HG03469 (cell line): ENCODE data around the gene IL4.

Source experiments
- ATAC-seq: cut with Tn5 transposase; IDR thresholded peaks from one replicate; pipeline ENCODE4 v1.9.1; 2021; ENCODE audit warnings: mild to moderate bottlenecking, moderate library complexity, moderate number of reproducible peaks; ENCODE audit not compliant: unreplicated experiment

IL4 gene

DNA sequence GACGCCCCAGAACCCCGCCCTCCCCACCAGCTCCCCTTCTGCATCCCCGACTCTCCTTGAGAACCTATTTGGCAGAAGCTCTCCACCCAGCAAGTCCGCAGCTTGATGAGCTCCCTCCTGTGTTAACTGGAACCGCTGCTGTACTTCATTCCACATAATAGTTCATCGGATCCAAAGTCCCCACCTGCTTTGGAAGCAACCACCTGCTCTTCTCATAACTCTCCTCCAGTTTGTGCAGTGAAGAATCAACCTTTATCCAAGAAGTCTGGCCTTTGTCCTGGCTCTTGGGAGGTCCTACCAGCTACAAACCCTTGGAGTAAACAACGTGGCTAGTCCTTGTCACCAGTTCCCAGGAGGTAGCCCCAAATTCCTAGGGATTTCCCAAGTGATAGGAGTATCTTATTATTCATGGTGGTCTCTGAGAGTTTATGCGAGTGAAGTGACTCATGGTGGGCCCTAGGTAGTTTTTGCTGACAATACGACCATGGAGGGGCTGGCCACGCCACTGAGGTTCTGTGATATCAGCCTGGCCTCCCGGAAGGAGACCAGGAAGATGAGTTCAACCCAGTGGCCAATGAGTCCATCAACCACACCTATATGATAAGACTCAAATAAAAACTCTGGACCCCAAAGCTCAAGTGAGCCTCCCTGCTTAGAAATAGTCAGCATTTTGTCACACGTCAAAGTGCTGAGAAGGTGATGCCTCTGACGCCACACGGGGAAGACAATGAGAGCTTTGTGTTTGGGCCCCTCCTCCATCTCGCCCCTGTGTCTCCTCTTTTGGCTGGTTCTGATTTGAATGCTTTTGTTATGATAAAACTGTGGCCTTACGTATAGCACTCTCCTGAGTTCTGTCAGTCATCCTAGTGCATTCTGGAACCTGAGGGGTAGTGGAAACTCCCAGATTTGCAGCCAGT lies 3.6 kb upstream of the IL4 start:
- no peak for ATAC-seq

DNA sequence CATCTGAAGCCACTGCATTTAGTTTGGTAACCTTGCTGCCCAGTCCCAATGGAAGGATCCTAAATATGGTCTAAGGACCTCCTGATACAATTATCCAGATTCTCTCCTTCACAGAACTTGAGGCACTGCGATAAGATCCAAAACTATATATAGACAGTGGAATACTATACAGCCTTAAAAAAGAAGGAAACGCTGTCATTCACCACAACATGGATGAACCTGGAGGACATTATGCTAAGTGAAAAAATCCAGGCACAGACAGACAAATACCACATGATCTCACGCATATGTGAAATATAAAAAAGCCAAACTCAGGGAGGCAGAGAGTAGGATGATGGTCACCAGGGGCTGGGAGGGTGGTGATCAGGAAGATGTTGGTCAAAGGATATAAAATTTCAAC lies 2.8 kb upstream of the IL4 start:
- ATAC-seq, result no peak

DNA sequence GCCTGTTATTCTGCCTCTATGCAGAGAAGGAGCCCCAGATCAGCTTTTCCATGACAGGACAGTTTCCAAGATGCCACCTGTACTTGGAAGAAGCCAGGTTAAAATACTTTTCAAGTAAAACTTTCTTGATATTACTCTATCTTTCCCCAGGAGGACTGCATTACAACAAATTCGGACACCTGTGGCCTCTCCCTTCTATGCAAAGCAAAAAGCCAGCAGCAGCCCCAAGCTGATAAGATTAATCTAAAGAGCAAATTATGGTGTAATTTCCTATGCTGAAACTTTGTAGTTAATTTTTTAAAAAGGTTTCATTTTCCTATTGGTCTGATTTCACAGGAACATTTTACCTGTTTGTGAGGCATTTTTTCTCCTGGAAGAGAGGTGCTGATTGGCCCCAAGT lies 301 bp upstream of the IL4 start:
- no peak for ATAC-seq

DNA sequence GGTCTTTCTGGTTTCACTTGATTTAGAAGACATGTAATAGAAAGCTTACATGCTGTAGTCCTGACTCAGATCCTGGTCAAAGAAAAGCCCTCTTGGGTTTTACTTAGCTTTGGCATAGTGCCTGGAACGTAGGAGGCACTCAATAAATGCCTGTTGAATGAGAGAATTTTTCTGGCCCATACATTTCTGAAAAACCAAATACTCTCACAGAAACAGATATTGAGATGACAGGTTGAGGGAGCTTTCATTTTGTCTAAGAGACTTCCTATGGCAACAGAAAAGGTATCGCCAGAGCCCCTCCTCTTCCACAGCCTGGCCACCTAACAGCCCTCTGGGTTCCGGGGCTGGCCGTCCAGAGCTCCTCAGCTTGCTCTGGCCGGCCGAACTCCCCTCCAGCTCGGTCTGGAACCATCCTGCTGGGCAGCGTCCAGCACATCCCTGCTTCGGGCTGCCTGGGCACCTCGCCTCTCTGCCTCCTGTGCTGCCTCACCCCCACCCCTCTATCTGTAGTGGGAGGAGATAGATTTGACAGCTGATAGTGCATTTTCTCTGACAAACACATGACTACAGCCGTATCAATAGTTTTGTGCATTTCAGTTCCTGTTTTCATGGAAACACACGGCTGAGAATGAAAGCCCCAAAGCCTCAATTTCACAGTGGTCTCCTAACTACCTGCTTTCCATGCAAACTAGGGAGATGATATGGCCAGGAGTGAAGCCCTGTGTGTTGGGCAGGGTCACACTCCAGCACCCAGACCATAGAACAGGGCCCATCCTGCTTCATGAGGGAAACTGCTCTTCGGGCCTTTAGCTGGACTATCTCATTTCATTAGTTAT lies 1.1 kb downstream of the IL4 start:
- ATAC-seq, result peak; percentile 81

DNA sequence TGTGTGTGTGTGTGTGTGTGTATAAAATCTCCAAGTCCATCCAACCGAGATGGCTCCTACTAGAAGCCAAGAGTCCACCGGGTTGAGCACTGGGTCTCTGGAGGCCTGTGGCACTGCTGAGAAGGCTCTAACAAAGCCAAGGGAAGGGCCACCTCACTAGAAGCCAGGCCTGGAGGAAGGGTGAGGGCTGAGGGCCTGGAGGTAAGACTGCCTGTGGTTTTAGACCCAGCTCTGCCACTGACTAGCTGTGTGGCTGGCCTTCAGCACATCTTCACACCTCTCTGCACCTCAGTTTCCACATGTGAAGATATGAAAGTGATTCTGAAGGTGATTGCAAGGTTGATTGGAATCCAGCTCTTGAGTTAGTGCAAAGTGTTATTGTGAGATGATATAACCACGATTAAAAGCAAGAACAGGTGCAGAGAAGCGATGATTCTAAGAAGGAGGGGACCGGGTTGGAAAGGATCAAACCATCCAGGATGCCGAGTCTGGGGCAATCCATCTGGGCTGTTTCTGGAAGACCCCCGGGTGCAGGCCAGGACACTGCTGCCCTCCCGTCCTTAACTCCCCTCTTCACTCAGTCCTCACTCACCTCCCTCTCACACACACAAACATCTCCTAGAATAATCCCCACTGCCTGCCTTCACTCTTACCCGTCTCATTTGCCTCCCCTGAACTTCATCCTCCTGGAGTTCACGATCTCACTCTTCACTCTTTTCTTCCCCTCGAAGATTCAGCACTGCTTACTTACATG lies 2.3 kb downstream of the IL4 start:
- no peak for ATAC-seq

DNA sequence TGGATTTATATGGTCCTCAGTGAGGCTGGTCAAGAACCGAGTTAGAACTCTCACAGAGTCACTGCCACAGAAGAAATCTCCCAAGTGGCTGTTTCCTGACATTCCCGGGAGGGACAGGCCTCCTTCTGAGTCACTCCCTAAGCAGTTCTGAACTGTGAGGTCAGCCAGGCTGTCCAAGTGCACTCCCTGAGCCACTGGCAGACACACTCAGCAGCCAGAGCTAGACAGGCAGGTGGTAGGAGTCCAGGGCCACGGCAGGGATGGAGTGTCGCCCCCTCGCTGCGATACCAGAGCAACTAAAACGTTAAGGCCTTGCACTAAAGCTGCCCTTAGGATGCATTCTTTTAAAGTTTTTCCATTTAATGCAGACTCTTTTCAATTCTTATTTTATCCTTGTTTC lies 3.4 kb downstream of the IL4 start:
- ATAC-seq, result no peak

DNA sequence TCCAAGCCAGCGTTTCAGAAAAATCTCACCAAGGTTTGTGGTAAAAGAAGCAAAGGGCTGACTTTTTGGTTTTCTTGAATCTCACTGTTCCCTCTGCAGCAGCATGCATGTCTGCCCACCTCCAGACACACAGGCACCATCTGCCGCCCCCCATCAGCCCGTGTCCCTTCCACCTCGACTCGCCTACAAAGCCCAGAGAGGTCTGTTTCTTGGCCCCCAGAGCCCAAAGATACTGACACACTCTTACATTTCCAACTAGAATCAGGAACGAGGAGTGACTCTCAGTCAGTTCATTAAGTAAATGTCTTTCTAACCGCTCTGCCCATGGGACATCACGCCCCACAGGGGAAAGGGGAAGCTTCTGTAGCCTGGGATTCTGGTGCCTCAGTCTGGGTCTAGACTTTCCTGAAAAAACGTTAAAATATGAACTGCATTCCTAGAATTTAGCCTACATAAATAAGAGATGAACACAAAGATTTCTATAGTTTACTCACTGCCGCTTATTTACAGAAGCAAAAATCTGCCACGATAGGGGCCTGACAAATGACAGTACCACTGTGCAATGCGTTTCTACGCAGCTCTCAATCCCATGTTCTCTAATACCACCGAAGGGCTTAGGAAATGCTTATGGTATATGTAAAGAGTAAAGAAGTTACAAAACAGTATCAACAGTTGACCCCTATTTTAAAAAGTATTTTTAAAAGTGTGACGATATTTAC lies 4.1 kb downstream of the IL4 start:
- ATAC-seq, result no peak

DNA sequence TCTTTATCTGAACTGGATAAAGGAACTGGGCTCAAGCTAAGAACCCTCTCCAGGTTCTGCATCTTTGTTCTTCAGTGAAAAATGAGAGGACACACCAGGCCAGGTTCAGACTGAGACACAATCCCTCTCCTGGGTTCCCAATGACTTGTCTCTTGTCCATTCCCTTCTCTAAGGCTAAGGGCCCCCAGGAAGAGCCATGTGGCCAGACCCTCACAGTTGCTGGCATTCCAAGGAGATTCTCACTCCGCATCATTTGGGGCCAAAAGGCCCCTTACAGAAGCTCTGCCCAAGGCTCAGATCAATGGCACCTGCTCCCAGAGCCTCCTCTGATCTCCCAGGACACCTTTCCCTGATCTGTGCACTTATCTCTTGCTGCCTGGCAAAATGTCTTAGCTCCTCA lies 4.9 kb downstream of the IL4 start:
- no peak for ATAC-seq

DNA sequence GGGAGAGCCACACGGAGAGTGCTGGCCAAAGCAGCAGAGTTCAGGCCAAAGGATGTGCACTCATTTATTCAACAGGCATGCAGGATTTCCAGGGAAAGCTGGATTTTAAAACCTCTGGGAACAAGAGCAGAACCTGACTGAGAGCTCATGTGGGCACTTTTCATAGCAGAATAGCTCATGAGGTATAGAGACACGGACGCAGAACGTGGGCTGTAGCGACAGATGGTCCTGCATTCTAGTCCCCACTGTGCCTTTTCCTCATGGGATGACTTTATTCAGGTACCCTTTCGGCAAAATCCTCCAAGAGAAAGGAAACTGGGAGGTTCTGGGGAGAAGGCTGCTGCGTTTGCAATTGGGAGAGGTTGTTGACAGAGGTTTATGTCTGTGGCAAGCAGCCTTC lies 5.4 kb downstream of the IL4 start:
- ATAC-seq, result no peak

DNA sequence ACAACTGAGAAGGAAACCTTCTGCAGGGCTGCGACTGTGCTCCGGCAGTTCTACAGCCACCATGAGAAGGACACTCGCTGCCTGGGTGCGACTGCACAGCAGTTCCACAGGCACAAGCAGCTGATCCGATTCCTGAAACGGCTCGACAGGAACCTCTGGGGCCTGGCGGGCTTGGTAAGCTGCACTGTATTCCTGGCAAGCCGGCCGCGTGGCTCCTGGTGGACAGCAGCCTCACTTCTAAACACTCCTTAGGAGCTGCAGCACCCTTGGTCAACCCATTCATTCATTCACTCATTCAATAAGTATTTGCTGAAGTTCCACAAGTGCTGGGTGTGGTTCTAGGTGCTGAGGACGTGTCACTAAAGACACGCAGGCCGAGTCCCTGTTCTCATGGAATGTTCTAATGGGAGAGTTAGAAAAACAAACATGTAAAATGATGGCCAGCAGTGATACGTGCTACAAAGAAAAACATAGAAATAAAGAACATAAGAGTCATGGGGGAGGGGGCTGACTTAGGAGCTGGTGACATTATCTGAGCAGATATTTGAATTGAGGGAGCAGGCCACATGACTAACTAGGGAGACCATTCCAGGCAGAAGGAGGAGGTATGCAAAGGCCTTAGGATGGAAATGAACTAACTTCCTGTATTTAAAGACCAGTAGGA lies 6.1 kb downstream of the IL4 start:
- no peak for ATAC-seq

DNA sequence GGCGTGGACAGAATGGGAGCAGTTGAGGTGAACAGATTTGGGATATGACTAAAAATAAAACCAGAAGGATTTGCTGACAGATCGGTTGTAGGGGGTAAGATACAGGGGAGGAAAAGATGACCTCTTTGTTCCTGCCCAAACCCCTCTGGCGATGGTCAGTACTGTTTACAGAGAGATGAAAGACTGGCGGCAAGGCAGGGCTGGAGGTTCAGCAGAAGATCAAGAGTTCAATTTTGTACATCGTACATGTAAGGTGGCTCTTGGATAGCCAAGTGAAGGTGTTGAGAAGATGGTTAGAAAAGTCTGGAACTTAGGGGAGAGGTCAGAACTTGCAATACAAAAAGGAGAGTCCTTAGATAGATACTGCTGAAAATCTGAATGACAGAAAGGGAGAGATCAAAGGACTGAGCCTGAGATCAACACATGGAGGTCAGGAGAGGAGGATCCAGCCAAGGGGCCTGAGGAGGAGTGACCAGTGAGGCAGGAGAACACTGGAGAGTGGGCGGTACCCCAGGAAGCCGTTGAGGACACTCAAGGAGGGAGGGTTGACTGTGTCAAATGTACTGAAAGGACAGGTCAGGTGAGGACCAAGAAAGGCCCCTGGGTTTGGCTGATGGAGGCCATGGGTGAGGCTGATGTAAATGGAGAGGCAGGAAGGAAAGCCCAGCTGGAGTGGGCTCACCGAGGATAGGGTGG lies 7.1 kb downstream of the IL4 start:
- ATAC-seq, result no peak

DNA sequence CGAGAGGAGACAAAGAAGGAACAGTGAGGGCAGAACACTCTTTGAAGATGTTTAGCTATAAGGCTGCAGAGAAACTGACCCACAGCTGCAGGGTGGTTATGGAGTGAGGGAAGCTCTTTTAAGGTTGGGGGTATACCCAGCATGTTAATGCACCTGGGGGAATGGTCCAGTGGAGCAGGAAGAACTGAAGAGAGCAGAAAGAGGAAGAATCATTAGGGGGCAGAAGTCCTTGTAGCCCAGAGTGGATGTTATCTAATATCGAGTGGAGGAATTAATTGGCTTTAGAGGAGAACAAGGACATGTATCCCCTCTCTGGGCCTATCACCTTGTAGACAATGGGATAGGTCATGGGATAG lies 7.7 kb downstream of the IL4 start:
- no peak for ATAC-seq

DNA sequence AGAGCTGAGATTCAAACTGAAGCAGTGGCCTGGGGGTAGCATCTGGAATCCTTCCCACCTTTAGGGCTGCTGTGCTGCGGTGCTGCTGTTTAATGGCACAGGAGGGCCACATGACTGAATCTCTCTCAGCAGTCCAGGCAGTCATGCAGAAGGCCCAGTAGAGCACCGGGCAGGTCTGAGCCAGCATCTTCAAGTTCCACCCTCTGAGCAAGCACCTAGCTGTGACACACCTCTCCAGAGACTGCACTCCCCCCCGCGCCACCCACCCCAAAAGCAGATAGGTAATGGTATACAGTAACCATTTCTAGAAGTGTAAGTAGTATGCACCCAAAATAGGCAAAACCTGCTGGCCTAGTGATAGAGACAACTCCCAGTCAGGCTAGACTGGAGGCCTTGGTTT lies 8.2 kb downstream of the IL4 start:
- ATAC-seq, result no peak

DNA sequence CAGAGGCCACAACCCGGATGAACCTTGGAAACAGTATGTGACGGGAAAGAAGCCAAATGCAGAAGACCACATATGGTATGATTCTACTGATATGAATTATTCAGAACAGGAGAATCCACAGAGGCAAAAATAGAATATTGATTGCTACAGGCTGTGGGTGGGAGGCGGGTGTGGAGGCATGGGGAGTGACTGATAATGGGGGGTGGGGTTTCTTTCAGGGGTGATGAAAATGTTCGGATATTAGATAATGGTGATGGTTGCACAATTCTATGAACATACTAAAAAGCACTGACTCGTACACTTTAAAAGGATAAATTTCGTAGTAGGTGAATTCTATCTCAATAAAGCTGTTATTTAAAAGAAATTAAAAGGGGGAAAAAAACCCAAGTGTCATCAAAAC lies 10.7 kb downstream of the IL4 start:
- no peak for ATAC-seq

DNA sequence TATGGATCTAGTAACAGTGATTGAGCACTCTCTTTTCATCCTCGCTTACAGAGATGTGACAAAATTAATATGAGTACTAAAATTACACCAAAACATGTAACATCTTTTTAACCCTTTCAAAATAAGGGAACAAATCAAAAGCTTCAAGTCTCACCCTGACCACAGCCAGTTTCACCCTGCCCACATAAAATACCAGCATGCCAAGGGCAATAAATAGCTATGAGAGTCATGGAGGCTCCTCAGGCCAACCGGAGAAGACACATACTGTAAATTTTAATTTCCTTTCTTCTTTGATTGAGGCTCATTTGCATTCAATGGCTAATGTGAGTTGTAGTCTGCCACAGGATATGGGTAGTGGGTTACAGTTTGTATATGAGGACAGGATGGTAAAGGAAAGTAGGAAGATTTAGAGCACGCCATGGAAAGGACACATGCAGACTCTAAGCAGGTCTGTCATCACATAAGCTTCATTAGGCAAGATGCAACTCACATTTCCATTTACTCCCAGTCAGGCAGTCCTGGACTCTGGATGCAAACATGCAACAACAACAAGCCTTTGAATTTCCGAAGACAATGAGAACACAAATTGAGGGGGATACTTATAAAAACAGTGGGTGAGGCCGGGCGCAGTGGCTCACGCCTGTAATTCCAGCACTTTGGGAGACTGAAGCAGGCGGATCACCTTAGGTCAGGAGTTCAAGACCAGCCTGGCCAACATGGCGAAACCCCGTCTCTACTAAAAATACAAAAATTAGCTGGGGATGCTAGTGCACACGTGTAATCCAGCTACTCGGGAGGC lies 11.3 kb downstream of the IL4 start:
- ATAC-seq, result no peak

DNA sequence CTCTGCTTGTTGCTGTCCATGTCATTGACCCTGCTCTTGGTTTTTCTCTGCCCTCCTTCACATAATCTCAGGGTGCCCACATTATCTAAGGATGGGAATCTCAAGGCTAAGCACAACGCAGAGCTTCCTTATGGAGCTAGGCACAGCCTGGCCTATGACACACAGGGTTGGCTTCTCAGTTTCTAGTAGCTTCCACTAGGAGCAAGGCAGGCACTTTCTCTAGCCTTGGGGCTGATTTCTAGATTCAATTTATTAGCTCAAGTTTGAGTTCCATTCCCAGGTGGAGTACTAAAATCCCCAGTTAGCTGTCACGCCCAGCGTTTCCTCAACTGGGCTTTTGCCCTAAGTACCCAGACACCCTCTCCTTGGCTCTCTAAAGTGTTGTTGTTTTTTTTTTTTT lies 12.4 kb downstream of the IL4 start:
- ATAC-seq, result no peak

DNA sequence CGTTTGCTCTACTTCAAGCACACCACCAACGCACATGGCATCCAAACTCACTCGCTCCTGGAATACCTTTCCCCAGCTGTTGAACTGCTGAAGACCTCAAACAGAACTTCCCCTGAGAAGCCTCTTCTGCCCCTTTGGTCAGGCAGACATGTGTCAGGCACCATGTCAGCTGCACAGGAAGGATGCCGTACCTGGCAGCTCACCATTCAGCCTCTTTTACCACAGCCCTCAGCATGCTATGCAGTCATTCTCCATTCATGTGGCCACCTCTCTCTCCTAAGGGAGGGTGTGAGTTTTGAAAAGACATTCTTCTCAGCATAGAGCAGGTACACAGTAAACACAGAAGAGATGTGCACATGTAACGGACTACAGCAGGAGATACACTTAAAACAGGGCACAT lies 14.2 kb downstream of the IL4 start:
- no peak for ATAC-seq

DNA sequence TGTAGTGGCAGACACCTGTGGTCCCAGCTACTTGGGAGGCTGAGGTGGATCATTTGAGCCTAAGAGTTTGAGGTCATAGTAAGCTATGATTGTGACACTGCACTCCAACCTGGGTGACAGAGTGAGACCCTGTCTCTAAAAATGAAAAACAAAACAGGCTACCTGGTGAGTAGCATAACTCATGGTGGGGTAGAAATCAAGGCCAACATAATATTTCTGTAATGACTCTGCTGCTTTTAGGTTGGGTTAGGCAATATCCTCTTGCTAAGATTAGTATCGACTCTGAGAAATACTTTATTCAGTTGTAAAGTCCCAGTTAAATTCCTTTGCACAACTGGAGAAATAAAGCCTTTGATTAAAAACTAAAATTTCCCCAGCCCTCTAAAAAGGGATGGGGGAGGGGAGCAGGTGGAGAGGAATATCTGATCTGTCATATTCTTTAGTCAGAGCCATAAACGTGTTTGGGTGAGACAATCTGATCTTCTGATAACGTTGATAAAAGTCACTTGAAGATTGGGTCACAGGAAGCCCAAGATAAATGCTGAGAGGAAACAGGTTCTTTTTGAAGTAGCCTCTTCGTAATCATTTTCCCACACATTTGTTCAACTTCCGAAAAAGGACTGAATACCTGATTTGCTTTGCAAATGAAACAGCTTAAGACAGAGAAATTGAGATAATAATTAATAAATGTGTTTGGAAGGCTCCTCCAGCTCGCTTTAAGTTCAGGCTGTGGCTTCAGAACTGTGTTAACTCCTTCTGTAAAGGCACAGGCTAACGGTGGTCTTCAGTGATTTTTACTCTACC lies 14.9 kb downstream of the IL4 start:
- no peak for ATAC-seq
